Activated CD8-positive, alpha-beta memory T cell treated with anti-CD3 and anti-CD28 coated beads, Interleukin-2, amount 10 ng/mL, durations not matched to agents 7 days and 5 days (primary cell): ENCODE data around the gene OR51G1. TPM values are rescaled to one million over a fixed set of nuclear protein-coding genes. Genes with fewer than 3 reads are reported as not detected.

ENCODE experiments used
- ATAC-seq: fragments of 150-1000 bp; cut with Tn5 transposase; one replicate; pipeline ENCODE4 v1.10.0; 2021; ENCODE audit warnings: moderate library complexity
- CTCF ChIA-PET: fragments of 350-600 bp; sonication (Branson Sonifier 250); formaldehyde crosslinking; loops from one replicate; lab custom pipeline; 2021; ENCODE audit warnings: antibody characterized with exemption; lab: Charles Lee
- DNase-seq: peaks from one replicate; pipeline ENCODE4 v3.0.0-alpha.2; 2020
- H3K27ac Mint-ChIP-seq: one replicate; pipeline ENCODE4 v1.8.0; 2021; ENCODE audit warnings: mild to moderate bottlenecking, mixed read lengths
- H3K27me3 Mint-ChIP-seq: one replicate; pipeline ENCODE4 v1.8.0; 2021; ENCODE audit warnings: mixed read lengths
- H3K36me3 Mint-ChIP-seq: one replicate; pipeline ENCODE4 v1.8.0; 2021; ENCODE audit warnings: mild to moderate bottlenecking, mixed read lengths
- H3K4me1 Mint-ChIP-seq: one replicate; pipeline ENCODE4 v1.8.0; 2021; ENCODE audit warnings: mixed read lengths
- H3K4me3 Mint-ChIP-seq: one replicate; pipeline ENCODE4 v1.8.0; 2021; ENCODE audit warnings: mild to moderate bottlenecking, moderate library complexity, mixed read lengths
- H3K9me3 Mint-ChIP-seq: one replicate; pipeline ENCODE4 v1.8.0; 2022; ENCODE audit warnings: low read depth, mixed read lengths
- total RNA-seq, 2 experiments: library from RNA; stranded (reverse); gene quantifications; one replicate each; pipeline ENCODE4 v1.2.3, GENCODE V29; 2021

OR51G1 gene
- total RNA-seq, 2 experiments from 2014 or later, result not detected

DNA sequence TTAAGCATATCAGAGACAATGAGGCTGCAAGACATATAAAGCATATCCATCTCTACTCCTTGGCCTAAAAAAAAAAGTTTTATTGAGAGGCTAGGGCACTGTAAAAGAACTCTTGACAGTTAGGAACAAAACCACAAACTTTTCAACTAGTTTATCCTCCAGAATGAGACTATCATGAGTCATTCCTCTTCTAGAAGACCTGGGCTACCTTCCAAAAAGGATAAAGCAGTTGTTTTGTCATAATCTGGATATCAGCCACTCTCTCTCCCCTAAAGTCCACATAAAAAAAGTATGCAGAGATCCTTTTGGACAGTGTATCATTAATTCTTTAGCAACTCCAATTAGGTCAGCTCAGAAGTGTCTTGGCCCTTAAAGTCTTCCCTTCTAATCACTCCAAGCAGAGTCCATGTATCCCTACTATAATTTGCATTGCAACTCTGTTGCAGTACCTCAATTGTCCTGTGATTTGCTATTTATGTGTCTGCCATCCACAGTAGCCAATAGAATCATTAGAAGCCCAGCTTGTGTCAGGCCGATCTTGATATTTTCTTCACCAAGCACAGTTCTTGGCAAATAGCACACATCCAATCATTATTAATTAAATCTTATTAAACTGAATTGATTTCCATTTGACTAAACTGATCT, 32.0 kb downstream of the OR51G1 start:
- H3K4me1 Mint-ChIP-seq, result no peaks in the 10 kb centered on the region
- H3K27ac Mint-ChIP-seq, result no peak overlapping the region
- no peaks in the 10 kb centered on the region for H3K36me3 Mint-ChIP-seq
- ATAC-seq, result no peak
- DNase-seq, result no peak
- CTCF ChIA-PET, result no interaction called here
- no peak overlapping the region for H3K4me3 Mint-ChIP-seq
- H3K27me3 Mint-ChIP-seq, result no peaks in the 10 kb centered on the region
- H3K9me3 Mint-ChIP-seq, result no peaks in the 10 kb centered on the region

DNA sequence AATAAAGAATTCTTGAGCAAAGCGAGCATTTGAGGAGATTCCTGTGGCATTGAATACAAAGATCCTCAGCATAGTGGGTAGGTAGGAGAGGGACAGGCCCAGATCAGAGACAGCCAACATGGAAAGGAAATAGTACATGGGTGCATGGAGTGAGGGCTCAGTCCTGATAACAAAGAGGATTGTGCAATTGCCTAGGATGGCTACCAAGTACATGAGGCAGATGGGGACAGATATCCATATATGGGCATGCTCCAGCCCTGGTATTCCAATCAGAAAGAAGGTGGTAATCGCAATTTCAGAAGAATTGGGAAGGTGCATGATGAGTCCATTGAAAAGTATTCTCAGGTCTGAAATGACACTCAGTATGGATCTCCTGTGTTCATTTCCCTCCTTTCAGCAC, 33.9 kb downstream of the OR51G1 start:
- Mint-ChIP-seq H3K27me3 (no peaks in the 10 kb centered on the region), H3K4me1 (no peaks in the 10 kb centered on the region), H3K36me3 (no peaks in the 10 kb centered on the region), H3K27ac (no peak overlapping the region), H3K4me3 (no peak overlapping the region), H3K9me3 (no peaks in the 10 kb centered on the region)
- no peak for DNase-seq
- CTCF ChIA-PET, result no interaction called here
- ATAC-seq, result no peak

DNA sequence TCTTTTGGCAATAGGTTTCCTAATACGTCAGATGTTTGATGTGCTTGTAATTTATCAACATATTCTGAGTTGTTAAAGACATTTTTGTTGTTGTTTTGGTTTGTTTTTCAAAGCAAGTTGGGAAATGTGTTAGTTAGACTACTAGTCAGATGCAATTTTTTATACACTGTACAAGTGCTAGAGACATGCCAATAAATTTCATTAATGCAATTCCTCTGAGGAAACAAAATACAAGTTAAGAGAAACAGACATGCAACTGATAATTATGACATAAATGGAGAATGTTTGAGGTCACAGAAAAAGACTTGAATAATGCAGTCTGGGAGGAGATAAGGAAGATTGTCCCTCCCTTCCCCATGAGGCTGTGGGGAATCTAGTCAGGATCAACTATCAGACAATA, 36.5 kb downstream of the OR51G1 start:
- Mint-ChIP-seq H3K9me3 (no peaks in the 10 kb centered on the region), H3K27me3 (no peaks in the 10 kb centered on the region), H3K4me1 (no peaks in the 10 kb centered on the region), H3K36me3 (no peaks in the 10 kb centered on the region), H3K27ac (no peak overlapping the region), H3K4me3 (no peak overlapping the region)
- DNase-seq, result no peak
- no peak for ATAC-seq
- CTCF ChIA-PET, result no interaction called here

DNA sequence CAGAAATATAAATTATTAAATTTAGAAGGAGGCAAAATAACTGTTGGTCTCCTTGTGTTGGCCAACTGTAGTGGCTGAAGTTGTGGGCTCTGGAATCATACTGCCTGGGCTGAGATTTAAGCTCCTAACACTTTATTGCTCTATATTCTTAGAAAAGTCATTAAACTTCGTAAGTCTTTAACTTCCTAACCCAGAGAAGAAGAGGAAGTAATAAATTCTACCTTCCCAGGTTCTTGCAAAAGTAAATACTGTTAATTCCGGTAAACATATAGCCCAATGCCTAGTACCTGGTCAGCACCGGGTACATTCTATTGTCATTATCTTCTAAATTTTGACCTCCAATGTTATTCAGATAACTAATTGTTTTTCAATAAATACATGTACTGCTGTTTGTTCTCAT, 38.0 kb downstream of the OR51G1 start:
- DNase-seq, result no peak
- Mint-ChIP-seq H3K36me3 (no peaks in the 10 kb centered on the region), H3K27ac (no peak overlapping the region), H3K27me3 (no peaks in the 10 kb centered on the region), H3K9me3 (no peaks in the 10 kb centered on the region), H3K4me3 (no peak overlapping the region), H3K4me1 (no peaks in the 10 kb centered on the region)
- CTCF ChIA-PET, result no interaction called here
- ATAC-seq, result no peak

DNA sequence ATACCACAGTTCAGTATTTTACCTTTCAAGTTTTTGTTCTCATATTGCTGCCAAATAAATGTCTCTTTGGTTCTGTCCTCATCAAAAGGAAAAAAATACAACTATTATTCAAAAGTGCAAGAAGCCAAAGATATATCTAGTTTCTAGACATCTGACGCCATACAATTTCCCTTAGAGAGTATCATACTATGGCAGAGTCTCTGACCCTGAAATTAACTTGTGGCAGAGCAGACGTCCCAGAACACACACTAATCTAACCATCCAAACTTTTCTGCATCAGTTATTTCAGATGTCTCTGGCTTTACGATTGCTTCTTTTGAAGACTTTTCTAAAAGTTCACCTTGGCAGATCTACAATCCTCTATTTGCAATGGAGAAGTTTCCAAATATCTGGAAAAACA, 39.8 kb downstream of the OR51G1 start:
- Mint-ChIP-seq H3K4me1 (no peaks in the 10 kb centered on the region), H3K36me3 (no peaks in the 10 kb centered on the region), H3K4me3 (no peak overlapping the region), H3K9me3 (no peaks in the 10 kb centered on the region), H3K27me3 (no peaks in the 10 kb centered on the region), H3K27ac (no peak overlapping the region)
- no peak for DNase-seq
- ATAC-seq, result no peak
- CTCF ChIA-PET, result no interaction called here

DNA sequence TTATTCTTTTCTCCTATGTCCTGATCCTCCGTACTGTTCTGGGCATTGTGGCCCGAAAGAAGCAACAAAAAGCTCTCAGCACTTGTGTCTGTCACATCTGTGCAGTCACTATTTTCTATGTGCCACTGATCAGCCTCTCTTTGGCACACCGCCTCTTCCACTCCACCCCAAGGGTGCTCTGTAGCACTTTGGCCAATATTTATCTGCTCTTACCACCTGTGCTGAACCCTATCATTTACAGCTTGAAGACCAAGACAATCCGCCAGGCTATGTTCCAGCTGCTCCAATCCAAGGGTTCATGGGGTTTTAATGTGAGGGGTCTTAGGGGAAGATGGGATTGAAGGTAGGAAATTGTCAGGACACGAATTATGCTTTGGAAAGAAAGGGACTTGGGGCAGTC, 41.6 kb downstream of the OR51G1 start:
- CTCF ChIA-PET, result no interaction called here
- no peak for DNase-seq
- Mint-ChIP-seq H3K27ac (no peak overlapping the region), H3K27me3 (no peaks in the 10 kb centered on the region), H3K9me3 (no peaks in the 10 kb centered on the region), H3K4me1 (no peaks in the 10 kb centered on the region), H3K36me3 (no peaks in the 10 kb centered on the region), H3K4me3 (no peak overlapping the region)
- ATAC-seq, result no peak

DNA sequence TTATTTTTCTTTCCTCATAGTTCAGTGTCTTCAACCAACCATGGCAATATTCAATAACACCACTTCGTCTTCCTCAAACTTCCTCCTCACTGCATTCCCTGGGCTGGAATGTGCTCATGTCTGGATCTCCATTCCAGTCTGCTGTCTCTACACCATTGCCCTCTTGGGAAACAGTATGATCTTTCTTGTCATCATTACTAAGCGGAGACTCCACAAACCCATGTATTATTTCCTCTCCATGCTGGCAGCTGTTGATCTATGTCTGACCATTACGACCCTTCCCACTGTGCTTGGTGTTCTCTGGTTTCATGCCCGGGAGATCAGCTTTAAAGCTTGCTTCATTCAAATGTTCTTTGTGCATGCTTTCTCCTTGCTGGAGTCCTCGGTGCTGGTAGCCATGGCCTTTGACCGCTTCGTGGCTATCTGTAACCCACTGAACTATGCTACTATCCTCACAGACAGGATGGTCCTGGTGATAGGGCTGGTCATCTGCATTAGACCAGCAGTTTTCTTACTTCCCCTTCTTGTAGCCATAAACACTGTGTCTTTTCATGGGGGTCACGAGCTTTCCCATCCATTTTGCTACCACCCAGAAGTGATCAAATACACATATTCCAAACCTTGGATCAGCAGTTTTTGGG, 42.2 kb downstream of the OR51G1 start, which contains the start of gene OR51T1:
TSS of gene OR51T1 (plus strand) at position 41 of the 641 bp plus-strand sequence. CDS start at position 41, 0 bp downstream.
- no peaks in the 10 kb centered on the region for H3K9me3 Mint-ChIP-seq
- CTCF ChIA-PET, result no interaction called here
- DNase-seq (no peak), ATAC-seq (no peak)
- H3K4me1 Mint-ChIP-seq, result no peaks in the 10 kb centered on the region
- H3K4me3 Mint-ChIP-seq, result no peak within 1 kb of the TSS
- no peak within 1 kb of the TSS for H3K27ac Mint-ChIP-seq
- no peaks in the 10 kb centered on the region for H3K36me3 Mint-ChIP-seq
- no peaks in the 10 kb centered on the region for H3K27me3 Mint-ChIP-seq

DNA sequence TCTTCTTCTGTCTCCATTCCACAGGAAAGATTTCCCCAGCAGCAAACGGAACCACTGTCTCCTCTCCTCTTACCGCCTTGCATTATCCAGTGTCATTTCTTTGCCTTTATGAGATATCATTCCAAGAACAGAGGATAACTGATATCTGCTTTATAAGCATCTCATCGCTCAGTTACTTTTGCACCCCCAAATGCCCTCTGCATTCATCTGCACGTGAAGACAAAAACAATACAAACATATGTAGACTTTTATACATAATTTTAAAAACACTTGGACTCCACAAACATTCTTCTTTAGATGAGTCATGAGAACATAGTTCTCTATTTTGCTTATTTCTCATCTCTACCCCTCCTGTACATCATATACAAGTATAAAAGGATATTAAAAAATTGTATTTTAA, 43.0 kb downstream of the OR51G1 start:
- no peaks in the 10 kb centered on the region for H3K4me1 Mint-ChIP-seq
- no peaks in the 10 kb centered on the region for H3K36me3 Mint-ChIP-seq
- H3K27ac Mint-ChIP-seq, result no peak overlapping the region
- DNase-seq (no peak), ATAC-seq (no peak)
- no peaks in the 10 kb centered on the region for H3K27me3 Mint-ChIP-seq
- no peak overlapping the region for H3K4me3 Mint-ChIP-seq
- no peaks in the 10 kb centered on the region for H3K9me3 Mint-ChIP-seq
- CTCF ChIA-PET, result no interaction called here

Other genes with a start within 250 kb of the OR51G1 start
- gene OR51E2, start 226.5 kb downstream of the OR51G1 start, total RNA-seq, result not detected
- not detected for gene MMP26, start 219.6 kb downstream of the OR51G1 start, total RNA-seq
- not detected for gene OR51F1, start 154.4 kb downstream of the OR51G1 start, total RNA-seq
- not detected for gene OR52R1, start 120.0 kb downstream of the OR51G1 start, total RNA-seq
- not detected for gene OR51F2, start 103.0 kb downstream of the OR51G1 start, total RNA-seq
- not detected for gene OR51S1, start 75.1 kb downstream of the OR51G1 start, total RNA-seq
- not detected for gene OR51T1, start 42.4 kb downstream of the OR51G1 start, total RNA-seq
- not detected for gene OR51A7, start 20.6 kb downstream of the OR51G1 start, total RNA-seq
- not detected for gene OR51G2, start 5.0 kb downstream of the OR51G1 start, total RNA-seq
- not detected for gene OR51A4, start 23.3 kb upstream of the OR51G1 start, total RNA-seq
- not detected for gene OR51A2, start 31.4 kb upstream of the OR51G1 start, total RNA-seq
- not detected for gene OR51L1, start 70.5 kb upstream of the OR51G1 start, total RNA-seq
- not detected for gene OR52J3, start 122.2 kb upstream of the OR51G1 start, total RNA-seq
- not detected for gene OR52E2, start 135.3 kb upstream of the OR51G1 start, total RNA-seq
- not detected for gene OR52E1, start 145.2 kb upstream of the OR51G1 start, total RNA-seq
- gene OR52A5, start 214.0 kb upstream of the OR51G1 start, total RNA-seq, result not detected
- not detected for gene OR52A1, start 230.4 kb upstream of the OR51G1 start, total RNA-seq